T-helper 2 cell (primary cell): ENCODE results near the gene DUSP22.

Experiments used
- DNase-seq, 5 experiments: peaks; one replicate each; pipeline versions ENCODE4 v3.0.0 to v3.0.0-alpha.2; 2012 to 2022

Gene DUSP22

GRCh38 chr6:297571-298232 is 5.4 kb downstream of the DUSP22 start:
- no peak for DNase-seq

GRCh38 chr6:298233-299103 is 6.2 kb downstream of the DUSP22 start:
- DNase-seq: no peak

GRCh38 chr6:299104-299980 is 7.1 kb downstream of the DUSP22 start:
- no peak for DNase-seq

GRCh38 chr6:300026-300425 is 7.7 kb downstream of the DUSP22 start:
- no peak for DNase-seq

- DNase-seq: no peak
Measured at GRCh38 chr6:300494-301198, 8.4 kb downstream of the DUSP22 start.

GRCh38 chr6:301526-301925 is 9.2 kb downstream of the DUSP22 start:
- no peak for DNase-seq

- no peak for DNase-seq
Measured at GRCh38 chr6:301929-302705, 9.8 kb downstream of the DUSP22 start.

GRCh38 chr6:302760-303159 is 10.5 kb downstream of the DUSP22 start:
- no peak for DNase-seq

GRCh38 chr6:303263-303662 is 11.0 kb downstream of the DUSP22 start:
- DNase-seq: no peak

- no peak for DNase-seq
Measured at GRCh38 chr6:303948-304558, 11.8 kb downstream of the DUSP22 start.

GRCh38 chr6:304833-305370 is 12.6 kb downstream of the DUSP22 start:
- DNase-seq: no peak

GRCh38 chr6:305371-306206 is 13.3 kb downstream of the DUSP22 start:
- no peak for DNase-seq

- DNase-seq: no peak
Measured at GRCh38 chr6:306641-307061, 14.4 kb downstream of the DUSP22 start.

- no peak for DNase-seq
Measured at GRCh38 chr6:307065-307814, 15.0 kb downstream of the DUSP22 start.

- DNase-seq: no peak
Measured at GRCh38 chr6:307874-308273, 15.6 kb downstream of the DUSP22 start.

GRCh38 chr6:308307-308706 is 16.0 kb downstream of the DUSP22 start:
- DNase-seq: no peak

- no peak for DNase-seq
Measured at GRCh38 chr6:308768-309167, 16.5 kb downstream of the DUSP22 start.

GRCh38 chr6:309947-310346 is 17.7 kb downstream of the DUSP22 start:
- no peak for DNase-seq

GRCh38 chr6:310671-311070 is 18.4 kb downstream of the DUSP22 start:
- no peak for DNase-seq
